NCI-H1048 (cell line): ENCODE results near the gene RDH5.

Source experiments
- DNase-seq: peaks from one replicate; lab custom pipeline; 2025; lab: John Stamatoyannopoulos, UW

The RDH5 gene

GRCh38 chr12:55728186-55728938 is 8.2 kb downstream of the RDH5 start:
- no peak for DNase-seq

GRCh38 chr12:55728939-55729818 is 9.0 kb downstream of the RDH5 start, which contains the start of gene CD63:
Gene CD63 (minus strand): TSS chr12:55729009. CDS start chr12:55728341, 668 bp downstream.
- peak; percentile 71 for DNase-seq

- no peak for DNase-seq
Measured at GRCh38 chr12:55729819-55730818, 9.9 kb downstream of the RDH5 start.

- DNase-seq, result no peak
Measured at GRCh38 chr12:55732288-55732687, 12.1 kb downstream of the RDH5 start.

- DNase-seq, result no peak
Measured at GRCh38 chr12:55733021-55733555, 12.9 kb downstream of the RDH5 start.

DNA sequence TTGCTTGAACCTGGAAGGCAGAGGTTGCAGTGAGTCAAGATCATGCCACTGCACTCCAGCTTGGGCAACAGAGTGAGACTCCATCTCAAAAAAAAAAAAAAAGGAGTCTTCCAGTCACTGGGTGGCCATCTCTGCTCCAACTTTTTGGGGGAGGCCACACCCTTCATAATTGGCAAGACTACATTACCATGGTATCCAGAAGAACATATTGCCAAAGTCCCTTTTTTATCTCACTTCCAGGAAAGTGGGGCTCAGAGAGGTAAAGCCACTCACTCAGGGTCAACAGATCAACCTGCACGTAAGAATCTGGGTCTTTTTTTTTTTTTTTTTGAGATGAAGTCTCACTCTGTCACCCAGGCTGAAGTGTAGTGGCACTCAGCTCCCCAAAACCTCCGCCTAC is 13.7 kb downstream of the RDH5 start:
- no peak for DNase-seq

GRCh38 chr12:55734595-55734994 is 14.4 kb downstream of the RDH5 start:
- DNase-seq, result no peak

DNA sequence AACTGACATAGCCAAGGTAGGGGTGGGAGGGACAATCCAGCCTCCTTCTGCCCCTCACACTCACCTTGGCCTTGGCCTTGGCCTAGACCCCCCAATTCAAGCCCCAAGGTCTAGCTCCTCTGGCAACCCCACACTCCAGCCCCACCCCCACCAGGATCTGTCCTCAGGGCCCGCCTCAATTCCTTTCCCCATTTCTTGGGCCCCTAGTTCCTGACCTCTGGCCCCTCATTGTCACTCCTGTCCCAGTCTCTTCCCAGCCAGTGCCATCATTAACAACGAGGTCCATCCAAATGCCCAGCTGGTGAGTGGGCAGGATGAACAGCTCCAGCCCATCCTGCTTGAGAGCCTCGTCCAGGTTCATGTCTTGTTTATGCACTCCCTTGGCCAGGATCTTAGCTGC is 15.9 kb downstream of the RDH5 start:
- DNase-seq, result no peak

- DNase-seq, result no peak
Measured at GRCh38 chr12:55736780-55737580, 16.8 kb downstream of the RDH5 start.

GRCh38 chr12:55737581-55738122 is 17.5 kb downstream of the RDH5 start:
- no peak for DNase-seq

DNA sequence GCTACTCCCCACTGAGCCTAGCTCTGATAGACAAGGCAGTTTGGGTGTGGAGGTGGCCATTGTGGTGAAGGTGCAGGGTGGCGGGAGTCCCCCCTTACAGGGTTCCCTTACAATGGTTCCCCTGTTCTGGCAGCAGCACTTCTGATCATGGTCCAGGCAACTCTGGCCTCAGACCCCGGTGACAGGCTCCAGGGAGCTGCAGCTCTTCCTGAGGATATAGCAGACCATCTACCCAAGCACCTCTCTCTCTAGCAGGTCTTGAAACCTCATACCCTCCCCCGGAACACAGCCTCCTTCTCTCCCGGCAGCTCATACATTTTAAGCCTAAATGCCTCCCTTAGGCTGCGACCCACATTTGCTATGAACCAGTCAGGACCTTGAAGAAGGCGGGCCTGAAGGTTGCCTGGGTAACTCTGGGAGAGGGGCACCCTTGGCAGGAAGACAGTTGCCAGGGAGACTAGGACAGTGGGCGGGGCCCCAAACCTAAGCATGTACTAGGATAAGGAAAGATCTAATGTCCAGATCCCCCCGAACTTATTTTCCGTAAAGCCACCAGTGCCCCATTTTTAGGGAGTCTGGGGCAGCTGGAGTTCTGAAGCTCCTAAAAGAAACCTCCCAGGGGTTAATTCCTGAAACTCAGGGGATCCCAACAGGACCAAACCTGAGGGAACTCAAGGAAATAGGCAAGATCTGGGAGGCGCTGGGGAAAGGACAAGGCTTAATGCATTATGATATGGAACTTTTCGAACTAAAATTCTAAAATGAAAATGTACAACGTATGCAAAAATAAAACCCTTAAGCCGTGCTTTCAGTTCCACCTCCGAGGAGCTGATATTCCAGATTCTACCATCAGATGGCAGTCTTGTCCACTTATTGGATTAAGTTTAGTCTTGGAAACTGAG is 18.2 kb downstream of the RDH5 start:
- DNase-seq, result peak; percentile 58

- no peak for DNase-seq
Measured at GRCh38 chr12:55739025-55739378, 18.8 kb downstream of the RDH5 start.

DNA sequence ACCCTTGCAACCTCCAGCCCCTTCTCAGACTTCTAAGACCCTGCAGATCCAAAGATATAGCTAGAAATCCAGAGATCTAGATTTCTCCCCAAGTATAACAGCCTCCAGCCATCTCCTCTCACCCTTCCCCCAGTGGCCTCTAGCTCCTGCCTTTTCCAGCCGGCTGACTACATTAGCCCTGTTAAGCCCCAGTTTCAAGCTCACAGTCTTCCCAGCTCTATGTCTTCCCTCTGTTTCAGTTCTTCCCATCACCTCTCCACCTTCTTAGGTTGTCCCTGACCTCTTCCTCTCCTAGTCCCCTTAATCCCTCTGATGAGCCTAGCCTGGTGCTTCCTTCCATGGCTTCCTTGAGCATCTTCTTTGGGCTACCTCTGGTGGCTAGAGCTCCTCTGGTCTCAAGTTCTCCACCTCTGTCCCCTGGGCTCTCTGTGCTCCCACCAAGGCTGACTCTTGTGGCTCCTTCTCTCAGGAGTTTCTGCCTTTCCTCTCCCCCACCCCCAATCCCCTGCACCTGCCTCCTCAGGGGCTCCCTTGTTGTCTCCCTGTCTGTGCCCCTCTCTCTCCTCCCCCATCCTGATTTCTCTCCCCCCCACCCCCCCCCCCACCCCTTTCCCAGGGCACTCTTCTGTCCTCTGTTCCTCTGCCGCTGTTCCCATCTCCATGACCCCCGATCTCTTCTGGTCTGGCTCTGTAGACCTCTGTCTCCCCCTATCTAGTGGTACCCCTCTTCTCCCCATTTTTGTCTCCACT is 21.9 kb downstream of the RDH5 start:
- DNase-seq, result no peak

DNA sequence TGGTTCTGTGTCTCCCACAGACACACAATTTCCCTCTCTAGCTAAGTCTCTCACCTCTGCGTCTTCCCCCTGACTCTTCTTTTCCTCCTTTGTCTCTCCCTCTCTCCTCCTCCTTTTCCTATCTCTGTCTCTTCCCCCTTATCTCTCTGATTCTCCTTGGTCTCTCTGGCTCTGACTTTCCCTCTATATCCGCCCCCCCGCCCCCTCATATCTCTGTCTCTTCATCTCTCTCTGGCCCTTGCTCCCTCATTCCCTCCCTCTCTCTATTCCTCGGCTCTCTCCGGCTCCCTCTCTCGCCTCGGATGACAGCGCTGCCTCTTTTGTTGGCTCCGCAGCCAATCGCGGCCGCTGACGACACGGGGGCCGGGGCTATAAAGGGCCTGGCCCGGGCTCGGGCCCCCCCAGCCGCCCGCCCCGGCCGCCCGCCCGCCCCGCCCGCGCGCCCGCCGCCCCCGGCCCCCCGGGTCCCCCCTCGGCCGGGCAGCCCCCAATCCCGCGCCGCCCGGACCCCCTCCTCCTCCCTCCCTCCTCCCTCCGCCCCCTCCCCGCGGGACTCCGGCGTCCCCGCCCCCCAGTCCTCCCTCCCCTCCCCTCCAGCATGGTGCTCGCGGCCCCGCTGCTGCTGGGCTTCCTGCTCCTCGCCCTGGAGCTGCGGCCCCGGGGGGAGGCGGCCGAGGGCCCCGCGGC is 22.7 kb downstream of the RDH5 start, which contains the start of gene GDF11:
Gene GDF11, plus strand, starts transcription at position 404 of the 687 bp plus-strand sequence. Its CDS starts 195 bp downstream, at position 599.
- DNase-seq, result peak; percentile 36

- DNase-seq, result no peak
Measured at GRCh38 chr12:55743406-55744339, 23.5 kb downstream of the RDH5 start.

DNA sequence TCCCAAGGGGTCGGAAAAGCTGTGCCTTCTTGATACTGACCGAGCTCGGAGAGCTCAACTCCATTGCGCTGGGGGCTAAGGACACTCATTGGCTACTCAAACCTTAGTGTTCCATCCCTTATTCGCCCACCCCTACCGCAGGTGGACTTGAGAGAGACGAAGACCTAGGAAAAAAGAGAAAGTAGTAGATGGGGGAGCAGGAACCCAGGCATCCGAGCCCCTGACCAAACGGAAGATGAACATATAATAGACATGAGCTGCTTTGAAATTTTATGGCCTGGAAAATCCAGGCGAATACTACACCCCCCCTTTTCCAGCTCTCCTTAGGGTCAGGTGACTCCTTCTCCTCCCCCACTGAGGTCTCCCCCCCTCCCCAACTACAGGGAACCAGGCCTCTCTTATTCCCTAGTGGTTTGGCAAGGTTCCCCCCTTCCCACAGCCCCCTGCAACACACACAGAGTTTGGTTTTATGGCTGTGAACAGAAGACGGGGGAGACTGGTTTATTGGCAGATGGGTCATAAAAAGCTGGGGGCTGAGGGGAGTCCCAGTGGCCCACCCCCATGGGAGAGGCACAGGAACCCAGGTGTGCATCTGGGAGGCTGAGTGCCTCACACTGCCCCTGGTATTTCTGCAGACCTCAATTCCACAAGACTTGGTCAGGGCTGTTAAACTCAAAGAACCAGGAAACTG is 24.3 kb downstream of the RDH5 start:
- no peak for DNase-seq
